ENCODE measurements around the gene ATP5MK. TPM values are rescaled to one million over a fixed set of nuclear protein-coding genes. Genes with fewer than 3 reads are reported as not detected.
A peak's percentile ranks its signal among the peaks of the same experiment; 100 is the strongest.

ATP5MK gene
- total RNA-seq, 1 donor, result 145 TPM

GRCh38 chr10:103413564-103413963, 17.3 kb upstream of the ATP5MK start:
- H3K4me1 ChIP-seq (ENCODE audit: insufficient read depth, low read length), result no peaks in the 10 kb centered on the region
- no peak for DNase-seq (ENCODE audit: insufficient read length, low spot score, missing footprints)
- H3K4me2 ChIP-seq (ENCODE audit: insufficient read depth, low read length), result no peak overlapping the region
- no peak overlapping the region for H2AFZ ChIP-seq (ENCODE audit: low read length)
- peaks cover 95% of the 10 kb centered on the region for H3K36me3 ChIP-seq (ENCODE audit: insufficient read depth, low read length)
- no peak overlapping the region for H3K27ac ChIP-seq (ENCODE audit: low read depth, low read length)
- H4K20me1 ChIP-seq (ENCODE audit: insufficient read depth, low read length), result peaks cover 3% of the 10 kb centered on the region
- H3K79me2 ChIP-seq (ENCODE audit: insufficient read depth, low read length), result no peaks in the 10 kb centered on the region
- H3K9me3 ChIP-seq (ENCODE audit: low read depth, low read length), result no peaks in the 10 kb centered on the region
- no peak overlapping the region for H3K4me3 ChIP-seq (ENCODE audit: insufficient read depth, low read length)
- no peak for TF ChIP-seq CTCF (IDR thresholded peaks at IDR 0.05; ENCODE audit: extremely low read depth, low read depth, low read length)
- no peaks in the 10 kb centered on the region for H3K27me3 ChIP-seq (ENCODE audit: insufficient read depth, low read length)

DNA sequence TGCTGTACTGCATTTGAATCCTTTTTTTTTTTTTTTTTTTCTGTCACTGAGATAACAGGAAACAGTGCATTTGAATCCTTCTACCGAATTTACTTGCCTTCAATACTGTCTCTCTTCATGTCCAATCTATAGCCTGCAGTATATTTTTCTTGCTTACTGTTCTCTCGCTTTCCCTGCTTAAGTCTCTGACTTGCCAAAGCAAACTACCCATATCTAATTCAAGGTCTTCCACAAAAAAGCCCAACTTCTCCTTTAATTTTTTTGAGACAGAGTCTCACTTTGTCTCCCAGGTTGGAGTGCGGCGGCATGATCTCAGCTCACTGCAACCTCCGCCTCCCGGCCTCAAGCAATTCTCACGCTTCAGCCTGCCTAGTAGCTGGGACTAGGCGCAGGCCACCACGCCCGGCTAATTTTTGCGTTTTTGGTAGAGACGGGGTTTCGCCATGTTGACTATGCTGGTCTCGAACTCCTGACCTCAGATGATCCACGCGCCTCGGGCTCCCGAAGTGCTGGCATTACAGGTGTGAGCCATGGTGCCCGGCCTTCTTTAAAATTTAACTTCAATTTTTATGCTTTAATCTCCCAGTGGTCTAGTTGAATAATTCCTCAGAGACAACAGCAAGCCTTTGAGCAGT, 1.0 kb upstream of the ATP5MK start:
- no peak for TF ChIP-seq CTCF (IDR thresholded peaks at IDR 0.05; ENCODE audit: extremely low read depth, low read depth, low read length)
- peaks cover 40% of the 10 kb centered on the region for H3K36me3 ChIP-seq (ENCODE audit: insufficient read depth, low read length)
- peak overlapping the region; percentile 95 for H2AFZ ChIP-seq (ENCODE audit: low read length)
- H3K27ac ChIP-seq (ENCODE audit: low read depth, low read length), result peak overlapping the region; percentile 71
- no peaks in the 10 kb centered on the region for H3K9me3 ChIP-seq (ENCODE audit: low read depth, low read length)
- peaks cover 70% of the 10 kb centered on the region for H3K79me2 ChIP-seq (ENCODE audit: insufficient read depth, low read length)
- H4K20me1 ChIP-seq (ENCODE audit: insufficient read depth, low read length), result peaks cover 14% of the 10 kb centered on the region
- H3K4me1 ChIP-seq (ENCODE audit: insufficient read depth, low read length), result peaks cover 21% of the 10 kb centered on the region
- no peaks in the 10 kb centered on the region for H3K27me3 ChIP-seq (ENCODE audit: insufficient read depth, low read length)
- H3K4me2 ChIP-seq (ENCODE audit: insufficient read depth, low read length), result peak overlapping the region; percentile 88
- peak overlapping the region; percentile 95 for H3K4me3 ChIP-seq (ENCODE audit: insufficient read depth, low read length)
- no peak for DNase-seq (ENCODE audit: insufficient read length, low spot score, missing footprints)

GRCh38 chr10:103396789-103397087, 463 bp upstream of the ATP5MK start:
- Histone ChIP-seq H4K20me1 (ENCODE audit: insufficient read depth, low read length) (peaks cover 14% of the 10 kb centered on the region), H3K4me1 (ENCODE audit: insufficient read depth, low read length) (peaks cover 21% of the 10 kb centered on the region), H3K36me3 (ENCODE audit: insufficient read depth, low read length) (peaks cover 40% of the 10 kb centered on the region), H3K4me3 (ENCODE audit: insufficient read depth, low read length) (peak overlapping the region; percentile 95), H3K9me3 (ENCODE audit: low read depth, low read length) (no peaks in the 10 kb centered on the region), H3K27me3 (ENCODE audit: insufficient read depth, low read length) (no peaks in the 10 kb centered on the region), H3K79me2 (ENCODE audit: insufficient read depth, low read length) (peaks cover 70% of the 10 kb centered on the region), H3K27ac (ENCODE audit: low read depth, low read length) (peak overlapping the region; percentile 71), H3K4me2 (ENCODE audit: insufficient read depth, low read length) (peak overlapping the region; percentile 88), H2AFZ (ENCODE audit: low read length) (peak overlapping the region; percentile 95)
- DNase-seq (ENCODE audit: insufficient read length, low spot score, missing footprints), result no peak
- TF ChIP-seq CTCF (IDR thresholded peaks at IDR 0.05; ENCODE audit: extremely low read depth, low read depth, low read length), result no peak

- TF ChIP-seq CTCF (IDR thresholded peaks at IDR 0.05; ENCODE audit: extremely low read depth, low read depth, low read length), result no peak
- no peak for DNase-seq (ENCODE audit: insufficient read length, low spot score, missing footprints)
- Histone ChIP-seq H3K4me2 (ENCODE audit: insufficient read depth, low read length) (peak overlapping the region; percentile 99), H3K9me3 (ENCODE audit: low read depth, low read length) (no peaks in the 10 kb centered on the region), H3K27ac (ENCODE audit: low read depth, low read length) (peak overlapping the region; percentile 92), H3K79me2 (ENCODE audit: insufficient read depth, low read length) (peaks cover 76% of the 10 kb centered on the region), H3K4me1 (ENCODE audit: insufficient read depth, low read length) (peaks cover 21% of the 10 kb centered on the region), H2AFZ (ENCODE audit: low read length) (peak overlapping the region; percentile 85), H3K27me3 (ENCODE audit: insufficient read depth, low read length) (no peaks in the 10 kb centered on the region), H3K36me3 (ENCODE audit: insufficient read depth, low read length) (peaks cover 44% of the 10 kb centered on the region), H4K20me1 (ENCODE audit: insufficient read depth, low read length) (peaks cover 14% of the 10 kb centered on the region), H3K4me3 (ENCODE audit: insufficient read depth, low read length) (peak overlapping the region; percentile 95)
Observed at GRCh38 chr10:103395754-103396066, 565 bp downstream of the ATP5MK start.

Data from osteoblast (primary cell).